Neuronal stem cell (in vitro differentiated cells): ENCODE results near the gene HPSE2.

Experiments used
- DNase-seq: peaks from one replicate; pipeline ENCODE4 v3.0.0-alpha.2; 2013; ENCODE audit warnings: low spot score
- H2AFZ ChIP-seq: one replicate; pipeline ENCODE4 v1.6.1; 2013; ENCODE audit warnings: mild to moderate bottlenecking, low read length, inconsistent platforms
- H2AK5ac ChIP-seq: 2 replicates; pipeline ENCODE4 v1.6.1; 2013; ENCODE audit warnings: low read depth, mild to moderate bottlenecking, inconsistent platforms, low read length, moderate library complexity, mixed read lengths
- H2BK120ac ChIP-seq: 2 replicates; pipeline ENCODE4 v1.6.1; 2013; ENCODE audit warnings: low read depth, mild to moderate bottlenecking, inconsistent platforms, low read length, moderate library complexity, mixed read lengths
- H2BK12ac ChIP-seq: one replicate; pipeline ENCODE4 v1.6.1; 2013; ENCODE audit warnings: low read length, inconsistent platforms
- H2BK15ac ChIP-seq: 2 replicates; pipeline ENCODE4 v1.6.1; 2013; ENCODE audit warnings: mild to moderate bottlenecking, low read length, inconsistent platforms, mixed read lengths
- H2BK5ac ChIP-seq: one replicate; pipeline ENCODE4 v1.6.1; 2013; ENCODE audit warnings: inconsistent platforms, mild to moderate bottlenecking, low read length, moderate library complexity
- H3K14ac ChIP-seq: one replicate; pipeline ENCODE4 v1.6.1; 2013; ENCODE audit warnings: low read length, inconsistent platforms
- H3K18ac ChIP-seq: 2 replicates; pipeline ENCODE4 v1.6.1; 2013; ENCODE audit warnings: low read length, inconsistent platforms
- H3K23ac ChIP-seq: 2 replicates; pipeline ENCODE4 v1.6.1; 2013; ENCODE audit warnings: low read depth, mild to moderate bottlenecking, mixed read lengths, low read length, inconsistent platforms; ENCODE audit not compliant: poor library complexity
- H3K27ac ChIP-seq: replicated peaks from 3 replicates; pipeline ENCODE4 v1.5.1; 2013; ENCODE audit warnings: low read length, inconsistent platforms
- H3K27me3 ChIP-seq, 3 experiments: 2 replicates each; pipeline ENCODE4 v1.6.1; 2013; ENCODE audit warnings: low read length in 3 of 3, mild to moderate bottlenecking in 2 of 3, inconsistent platforms in 1 of 3, low read depth in 1 of 3, mixed read lengths in 1 of 3, moderate library complexity in 1 of 3; ENCODE audit not compliant: control insufficient read depth in 3 of 3, insufficient read depth in 3 of 3
- H3K36me3 ChIP-seq, 2 donors: replicated peaks in 1 of 2; 2 replicates each; pipeline ENCODE4 v1.6.1; 2013; ENCODE audit warnings: low read length in 2 of 2; ENCODE audit not compliant: control insufficient read depth in 2 of 2, insufficient read depth in 2 of 2
- H3K4ac ChIP-seq: 2 replicates; pipeline ENCODE4 v1.6.1; 2013; ENCODE audit warnings: inconsistent platforms, mild to moderate bottlenecking, low read length, moderate library complexity
- H3K4me1 ChIP-seq, 2 donors: 1 replicate in 1 of 2; 2 replicates in 1 of 2; pipeline ENCODE4 v1.6.1; 2013; ENCODE audit warnings: low read length in 2 of 2, low read depth in 1 of 2; ENCODE audit not compliant: control insufficient read depth in 2 of 2, insufficient read depth in 1 of 2
- H3K4me2 ChIP-seq: one replicate; pipeline ENCODE4 v1.6.1; 2013; ENCODE audit warnings: mild to moderate bottlenecking, low read length, inconsistent platforms; ENCODE audit not compliant: insufficient read depth, poor library complexity, severe bottlenecking
- H3K4me3 ChIP-seq, 2 donors: 2 replicates each; pipeline ENCODE4 v1.5.1; 2013; ENCODE audit warnings: low read length in 2 of 2, mild to moderate bottlenecking in 2 of 2, inconsistent platforms in 1 of 2, moderate library complexity in 1 of 2
- H3K79me1 ChIP-seq: one replicate; pipeline ENCODE4 v1.6.1; 2013; ENCODE audit warnings: low read depth, mild to moderate bottlenecking, inconsistent platforms, low read length, moderate library complexity
- H3K9ac ChIP-seq: one replicate; pipeline ENCODE4 v1.6.1; 2013; ENCODE audit warnings: mild to moderate bottlenecking, low read depth, low read length, inconsistent platforms; ENCODE audit not compliant: poor library complexity
- H3K9me3 ChIP-seq, 2 donors: replicated peaks in 1 of 2; 2 replicates each; pipeline versions ENCODE3 to v1.6.1; 2013; ENCODE audit warnings: low read length in 2 of 2, mild to moderate bottlenecking in 2 of 2, inconsistent platforms in 1 of 2, low read depth in 1 of 2, mixed read lengths in 1 of 2, moderate library complexity in 1 of 2; ENCODE audit not compliant: control insufficient read depth in 2 of 2, insufficient read depth in 1 of 2
- H4K8ac ChIP-seq: one replicate; pipeline ENCODE4 v1.6.1; 2013; ENCODE audit warnings: low read depth, mild to moderate bottlenecking, inconsistent platforms, low read length, moderate library complexity
- H4K91ac ChIP-seq: one replicate; pipeline ENCODE4 v1.6.1; 2013; ENCODE audit warnings: low read length, low read depth, mild to moderate bottlenecking, inconsistent platforms; ENCODE audit not compliant: poor library complexity
- WGBS, 2 donors: extraction: QIAGEN DNeasy Blood & Tissue Kit; methylation state at CpG; one replicate each; pipeline ENCODE4 v1.1.7; 2013; ENCODE audit warnings: missing lambda C conversion rate in 2 of 2, mixed read lengths in 1 of 2; ENCODE audit not compliant: insufficient read length in 2 of 2, insufficient replicate concordance in 1 of 2; ENCODE audit errors: extremely low coverage in 2 of 2; 5-methylcytosine and 5-hydroxymethylcytosine counted together

HPSE2 gene

DNA sequence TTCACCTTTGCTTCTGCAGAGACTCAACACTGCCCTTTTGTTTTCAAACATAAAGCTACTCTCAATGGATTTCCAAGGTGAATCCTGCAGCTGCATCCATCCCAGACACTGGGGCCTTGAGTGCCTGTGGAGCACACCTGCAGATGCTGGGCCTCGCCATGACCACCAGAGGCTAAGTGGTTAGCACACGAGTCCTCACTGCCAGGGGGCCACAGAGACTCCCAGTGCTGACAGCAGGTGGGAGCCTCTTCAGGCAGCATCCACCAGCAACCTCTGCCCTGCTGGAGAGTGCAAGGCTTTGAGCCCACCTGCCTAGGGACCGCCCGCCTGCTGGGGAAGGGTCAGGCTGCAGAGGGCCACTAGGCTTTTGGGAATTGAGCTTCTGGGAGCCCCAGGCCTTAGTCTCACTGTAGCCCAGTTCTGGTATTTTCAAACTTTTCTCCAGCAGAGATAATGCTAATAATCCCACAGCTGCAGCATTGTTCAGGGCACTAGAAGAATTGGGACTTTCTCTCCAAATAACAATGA lies 779.5 kb downstream of the HPSE2 start:
- Histone ChIP-seq H2BK15ac (no peak overlapping the region), H2AFZ (no peak overlapping the region), H2BK5ac (no peak overlapping the region), H3K9ac (no peak overlapping the region), H3K36me3 (no peaks in the 10 kb centered on the region), H3K27me3 (peaks cover 0 to 10% (median 0%) of the 10 kb centered on the region in 3 experiments), H3K4me2 (no peak overlapping the region), H3K27ac (no peak overlapping the region), H3K18ac (peak overlapping the region; percentile 4), H4K91ac (no peak overlapping the region), H3K4ac (no peak overlapping the region), H3K4me1 (peaks cover 0 to 15% of the 10 kb centered on the region in 2 donors), H4K8ac (no peak overlapping the region), H3K14ac (no peak overlapping the region), H2AK5ac (no peak overlapping the region), H2BK120ac (no peak overlapping the region), H2BK12ac (no peak overlapping the region), H3K4me3 (no peak overlapping the region), H3K23ac (no peak overlapping the region), H3K79me1 (no peaks in the 10 kb centered on the region), H3K9me3 (no peaks in the 10 kb centered on the region)
- no CpG with 5 or more reads among the region's 4 CpGs for WGBS, 2 donors
- no peak for DNase-seq

DNA sequence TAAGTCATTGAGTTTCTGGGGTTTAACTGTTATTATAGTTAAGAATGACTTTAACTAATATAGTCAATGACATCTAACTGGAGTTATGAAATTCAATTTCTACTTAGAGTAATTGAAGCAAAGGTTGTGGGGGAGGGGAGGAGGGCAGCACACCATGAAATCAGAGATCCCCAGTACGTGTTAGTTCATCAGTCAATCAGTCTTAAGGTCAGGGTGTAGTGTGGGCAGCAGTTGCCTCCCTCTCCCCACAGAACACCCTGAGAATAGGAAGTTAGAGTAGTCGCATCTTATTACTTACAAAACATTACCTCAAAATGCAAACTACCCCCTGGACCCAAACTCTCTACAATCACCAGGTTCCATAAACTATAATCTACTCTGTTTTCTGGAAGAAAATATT lies 781.9 kb downstream of the HPSE2 start:
- H4K8ac ChIP-seq: no peak overlapping the region
- no peak for DNase-seq
- no peak overlapping the region for H2BK120ac ChIP-seq
- no peak overlapping the region for H3K27ac ChIP-seq
- no peaks in the 10 kb centered on the region for H3K9me3 ChIP-seq
- H3K4me1 ChIP-seq: peaks cover 0 to 15% of the 10 kb centered on the region in 2 donors
- H3K36me3 ChIP-seq: no peaks in the 10 kb centered on the region
- H4K91ac ChIP-seq: no peak overlapping the region
- no peak overlapping the region for H3K4me3 ChIP-seq
- no peak overlapping the region for H3K4me2 ChIP-seq
- no peak overlapping the region for H2AK5ac ChIP-seq
- peaks cover 0 to 10% (median 0%) of the 10 kb centered on the region in 3 experiments for H3K27me3 ChIP-seq
- H3K79me1 ChIP-seq: no peaks in the 10 kb centered on the region
- H2BK5ac ChIP-seq: no peak overlapping the region
- H2AFZ ChIP-seq: no peak overlapping the region
- WGBS, 2 donors: no CpG with 5 or more reads among the region's 2 CpGs
- no peak overlapping the region for H3K4ac ChIP-seq
- H3K9ac ChIP-seq: no peak overlapping the region
- no peak overlapping the region for H3K23ac ChIP-seq
- no peak overlapping the region for H3K14ac ChIP-seq
- no peak overlapping the region for H3K18ac ChIP-seq
- H2BK15ac ChIP-seq: no peak overlapping the region
- H2BK12ac ChIP-seq: no peak overlapping the region

DNA sequence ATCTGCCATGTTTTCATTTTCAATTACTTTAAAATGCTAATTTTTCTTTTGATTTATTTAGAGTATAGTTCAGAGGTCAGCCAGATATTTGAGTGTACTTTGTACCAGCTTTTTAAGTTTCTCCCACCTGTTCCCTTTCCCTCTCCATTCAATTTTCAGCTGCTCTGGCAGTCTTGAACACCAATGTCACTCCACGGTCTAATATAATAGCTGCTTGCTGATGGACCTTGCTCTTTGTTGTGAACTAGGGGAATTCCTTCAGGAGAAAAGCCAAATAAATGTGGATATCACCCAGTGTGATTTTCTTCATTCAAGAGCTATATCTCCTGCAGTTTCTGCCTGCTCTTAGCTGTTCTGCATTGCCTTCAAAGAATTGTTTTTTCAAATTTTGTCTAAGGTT lies 785.0 kb downstream of the HPSE2 start:
- no peaks in the 10 kb centered on the region for H3K36me3 ChIP-seq
- no peak overlapping the region for H3K9ac ChIP-seq
- no peak overlapping the region for H2BK12ac ChIP-seq
- no peak overlapping the region for H3K4me2 ChIP-seq
- no peak overlapping the region for H3K14ac ChIP-seq
- no CpG with 5 or more reads among the region's 1 CpG for WGBS, 2 donors
- no peaks in the 10 kb centered on the region for H3K79me1 ChIP-seq
- no peak overlapping the region for H4K91ac ChIP-seq
- H3K27me3 ChIP-seq: no peaks in the 10 kb centered on the region
- no peak overlapping the region for H3K4ac ChIP-seq
- no peak overlapping the region for H2BK120ac ChIP-seq
- no peak overlapping the region for H3K27ac ChIP-seq
- no peak overlapping the region for H3K23ac ChIP-seq
- H3K4me3 ChIP-seq: no peak overlapping the region
- no peak overlapping the region for H2AFZ ChIP-seq
- H3K4me1 ChIP-seq: peaks cover 0 to 7% of the 10 kb centered on the region in 2 donors
- H2AK5ac ChIP-seq: no peak overlapping the region
- DNase-seq: no peak
- H3K18ac ChIP-seq: no peak overlapping the region
- no peaks in the 10 kb centered on the region for H3K9me3 ChIP-seq
- H2BK15ac ChIP-seq: no peak overlapping the region
- no peak overlapping the region for H4K8ac ChIP-seq
- no peak overlapping the region for H2BK5ac ChIP-seq

DNA sequence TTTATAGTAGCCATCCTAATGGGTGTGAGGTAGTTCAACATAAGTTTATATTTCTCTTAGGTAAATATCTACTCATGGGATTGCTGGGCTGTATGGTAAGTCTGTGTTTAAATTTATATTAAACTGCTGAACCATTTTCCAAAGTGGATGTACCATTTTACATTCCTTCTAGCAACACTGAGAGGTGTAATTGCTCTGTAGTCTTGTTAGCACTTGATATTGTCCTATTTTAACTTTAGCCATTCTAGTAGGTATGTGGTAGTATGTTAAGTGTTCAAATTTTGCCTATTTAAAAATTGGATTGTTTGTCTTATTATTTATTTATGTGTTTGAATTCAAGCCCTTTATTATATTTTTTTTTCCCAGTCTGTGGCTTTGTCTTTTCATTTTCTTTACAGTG lies 786.4 kb downstream of the HPSE2 start:
- Histone ChIP-seq H3K18ac (no peak overlapping the region), H3K36me3 (peaks cover 10 to 13% of the 10 kb centered on the region in 2 donors), H3K23ac (no peak overlapping the region), H3K4me2 (no peak overlapping the region), H3K9ac (no peak overlapping the region), H4K91ac (no peak overlapping the region), H3K79me1 (no peaks in the 10 kb centered on the region), H3K4me3 (no peak overlapping the region), H4K8ac (no peak overlapping the region), H3K27me3 (no peaks in the 10 kb centered on the region), H3K9me3 (no peaks in the 10 kb centered on the region), H3K27ac (no peak overlapping the region), H3K4ac (no peak overlapping the region), H2BK120ac (no peak overlapping the region), H3K4me1 (peaks cover 0 to 6% of the 10 kb centered on the region in 2 donors), H2AFZ (no peak overlapping the region), H2AK5ac (no peak overlapping the region), H3K14ac (no peak overlapping the region), H2BK12ac (no peak overlapping the region), H2BK5ac (no peak overlapping the region), H2BK15ac (no peak overlapping the region)
- DNase-seq: no peak
